ENCODE data around the gene DCDC2B. TPM values are rescaled to one million over a fixed set of nuclear protein-coding genes. Genes with fewer than 3 reads are reported as not detected.

DCDC2B gene
- total RNA-seq, 2 experiments from 2014 or later: 0.17 to 0.22 TPM

- Mint-ChIP-seq H3K9me3 (no peaks in the 10 kb centered on the region), H3K4me1 (peaks cover 63% of the 10 kb centered on the region), H3K27me3 (peaks cover 2% of the 10 kb centered on the region), H3K36me3 (peaks cover 43% of the 10 kb centered on the region), H3K4me3 (peak overlapping the region; percentile 10), H3K27ac (peak overlapping the region; percentile 16)
- POLR2A ChIA-PET: interaction anchor here (0.8 to 1.6 kb wide), 2 partner anchors 9 to 17 kb away, joined by 3 to 6 read pairs; partner anchors contain the start of gene DCDC2B
- ATAC-seq (ENCODE audit: low read depth) (no peak), DNase-seq (no peak)
Observed at GRCh38 chr1:32199043-32199716, 9.7 kb upstream of the DCDC2B start.

GRCh38 chr1:32199717-32200072 lies 9.2 kb upstream of the DCDC2B start:
- POLR2A ChIA-PET: interaction anchor here (0.9 to 3.1 kb wide), 8 partner anchors 10 to 127 kb away, joined by 3 to 37 read pairs (median 7); partner anchors contain the start of genes KPNA6, TMEM39B and TXLNA
- H3K9me3 Mint-ChIP-seq: no peaks in the 10 kb centered on the region
- ATAC-seq (ENCODE audit: low read depth): no peak
- DNase-seq: no peak
- H3K36me3 Mint-ChIP-seq: peaks cover 40% of the 10 kb centered on the region
- H3K27me3 Mint-ChIP-seq: peaks cover 2% of the 10 kb centered on the region
- H3K27ac Mint-ChIP-seq: peak overlapping the region; percentile 91
- H3K4me1 Mint-ChIP-seq: peaks cover 62% of the 10 kb centered on the region
- H3K4me3 Mint-ChIP-seq: peak overlapping the region; percentile 84

- Mint-ChIP-seq H3K9me3 (no peaks in the 10 kb centered on the region), H3K27me3 (peaks cover 2% of the 10 kb centered on the region), H3K4me3 (peak within 1 kb of the TSS; percentile 84), H3K27ac (peak within 1 kb of the TSS; percentile 91), H3K36me3 (peaks cover 41% of the 10 kb centered on the region), H3K4me1 (peaks cover 56% of the 10 kb centered on the region)
- DNase-seq (peak; percentile 72), ATAC-seq (ENCODE audit: low read depth) (peak; percentile 55)
- POLR2A ChIA-PET: interaction anchor here (0.6 to 3.1 kb wide), 15 partner anchors 8 to 404 kb away, joined by 3 to 37 read pairs (median 6); partner anchors contain the start of genes BSDC1, KPNA6, LCK and MARCKSL1
Observed at GRCh38 chr1:32200226-32201010, 8.5 kb upstream of the DCDC2B start, which contains the start of gene CCDC28B. Gene CCDC28B (plus strand): TSS chr1:32200595. CDS start chr1:32201936, 1,341 bp downstream.

- Mint-ChIP-seq H3K27ac (peak overlapping the region; percentile 91), H3K27me3 (peaks cover 2% of the 10 kb centered on the region), H3K9me3 (no peaks in the 10 kb centered on the region), H3K4me1 (peaks cover 54% of the 10 kb centered on the region), H3K4me3 (peak overlapping the region; percentile 84), H3K36me3 (peaks cover 36% of the 10 kb centered on the region)
- POLR2A ChIA-PET: interaction anchor here (0.6 to 3.1 kb wide), 20 partner anchors 9 to 557 kb away, joined by 3 to 37 read pairs (median 5); partner anchors contain the start of genes BSDC1, KPNA6, LCK and MARCKSL1
- ATAC-seq (ENCODE audit: low read depth) (peak; percentile 61), DNase-seq (peak; percentile 88)
Observed at GRCh38 chr1:32201011-32201855, 7.7 kb upstream of the DCDC2B start.

- Mint-ChIP-seq H3K27me3 (no peaks in the 10 kb centered on the region), H3K27ac (no peak overlapping the region), H3K4me3 (peak overlapping the region; percentile 90), H3K36me3 (peaks cover 25% of the 10 kb centered on the region), H3K4me1 (peaks cover 35% of the 10 kb centered on the region), H3K9me3 (no peaks in the 10 kb centered on the region)
- POLR2A ChIA-PET: interaction anchor here (0.6 to 2.6 kb wide), 10 partner anchors 10 to 132 kb away, joined by 3 to 15 read pairs (median 6); partner anchors contain the start of genes EIF3I, FAM167B, MARCKSL1 and TMEM234
- DNase-seq (no peak), ATAC-seq (ENCODE audit: low read depth) (no peak)
Observed at GRCh38 chr1:32204943-32205361, 3.9 kb upstream of the DCDC2B start.

- peak; percentile 87 for DNase-seq
- Mint-ChIP-seq H3K9me3 (no peaks in the 10 kb centered on the region), H3K27ac (peak within 1 kb of the TSS; percentile 85), H3K27me3 (no peaks in the 10 kb centered on the region), H3K4me3 (peak within 1 kb of the TSS; percentile 90), H3K4me1 (peaks cover 29% of the 10 kb centered on the region), H3K36me3 (peaks cover 25% of the 10 kb centered on the region)
- ATAC-seq (ENCODE audit: low read depth): peak; percentile 74
- POLR2A ChIA-PET: interaction anchor here (0.9 to 2.6 kb wide), 13 partner anchors 8 to 133 kb away, joined by 3 to 15 read pairs (median 5); partner anchors contain the start of genes EIF3I, FAM167B, KPNA6 and MARCKSL1
Observed at GRCh38 chr1:32205401-32206370, 3.2 kb upstream of the DCDC2B start, which contains the start of gene IQCC. Gene IQCC (plus strand): TSS chr1:32205671. CDS start chr1:32205682, 11 bp downstream.

- peaks cover 16% of the 10 kb centered on the region for H3K4me1 Mint-ChIP-seq
- peaks cover 16% of the 10 kb centered on the region for H3K36me3 Mint-ChIP-seq
- no peak for ATAC-seq (ENCODE audit: low read depth)
- H3K27ac Mint-ChIP-seq: no peak overlapping the region
- H3K27me3 Mint-ChIP-seq: no peaks in the 10 kb centered on the region
- no peak overlapping the region for H3K4me3 Mint-ChIP-seq
- DNase-seq: no peak
- POLR2A ChIA-PET: interaction anchor here (1.6 kb wide), 1 partner anchor 9 kb away, joined by 3 read pairs; no protein-coding TSS in a partner anchor
- no peaks in the 10 kb centered on the region for H3K9me3 Mint-ChIP-seq
Observed at GRCh38 chr1:32208469-32208868, 420 bp upstream of the DCDC2B start.

GRCh38 chr1:32215629-32216480 lies 7.0 kb downstream of the DCDC2B start:
- Mint-ChIP-seq H3K27ac (peak overlapping the region; percentile 60), H3K4me3 (no peak overlapping the region), H3K9me3 (no peaks in the 10 kb centered on the region), H3K36me3 (no peaks in the 10 kb centered on the region), H3K4me1 (peaks cover 11% of the 10 kb centered on the region), H3K27me3 (no peaks in the 10 kb centered on the region)
- DNase-seq (peak; percentile 53), ATAC-seq (ENCODE audit: low read depth) (peak; percentile 86)
- POLR2A ChIA-PET: interaction anchor here (0.5 to 3.0 kb wide), 14 partner anchors 10 to 1206 kb away, joined by 3 to 16 read pairs (median 4); partner anchors contain the start of genes CCDC28B, IQCC, LCK and MARCKSL1

- no peak overlapping the region for H3K4me3 Mint-ChIP-seq
- H3K9me3 Mint-ChIP-seq: no peaks in the 10 kb centered on the region
- H3K4me1 Mint-ChIP-seq: peaks cover 16% of the 10 kb centered on the region
- ATAC-seq (ENCODE audit: low read depth): no peak
- DNase-seq: no peak
- POLR2A ChIA-PET: interaction anchor here (1.1 to 3.0 kb wide), 12 partner anchors 11 to 119 kb away, joined by 3 to 16 read pairs (median 5); partner anchors contain the start of genes CCDC28B, IQCC, LCK and MARCKSL1
- H3K27me3 Mint-ChIP-seq: no peaks in the 10 kb centered on the region
- H3K27ac Mint-ChIP-seq: peak overlapping the region; percentile 59
- no peaks in the 10 kb centered on the region for H3K36me3 Mint-ChIP-seq
Observed at GRCh38 chr1:32216566-32216965, 7.7 kb downstream of the DCDC2B start.

GRCh38 chr1:32219022-32219421 lies 10.1 kb downstream of the DCDC2B start:
- H3K9me3 Mint-ChIP-seq: no peaks in the 10 kb centered on the region
- no peaks in the 10 kb centered on the region for H3K27me3 Mint-ChIP-seq
- H3K27ac Mint-ChIP-seq: no peak overlapping the region
- DNase-seq (no peak), ATAC-seq (ENCODE audit: low read depth) (no peak)
- peaks cover 24% of the 10 kb centered on the region for H3K4me1 Mint-ChIP-seq
- no peak overlapping the region for H3K4me3 Mint-ChIP-seq
- POLR2A ChIA-PET: no interaction called here
- peaks cover 2% of the 10 kb centered on the region for H3K36me3 Mint-ChIP-seq

Measured in activated naive CD8-positive, alpha-beta T cell treated with anti-CD3 and anti-CD28 coated beads, Interleukin-2, amount 10 ng/mL, durations not matched to agents 7 days and 5 days (primary cell).